CD4-positive, alpha-beta T cell treated with Interleukin-17A for 4 hours (primary cell): ENCODE measurements around the gene SH3GLB1.
"Not testable (repeated sequence)": the region's sequence is repeated elsewhere in the genome, so short reads cannot be mapped to it uniquely, and the experiment has no call there.

Source experiments
- DNase-seq: peaks from one replicate; pipeline ENCODE4 v3.0.0-alpha.2; 2020; ENCODE audit warnings: mixed read lengths

Gene SH3GLB1

GRCh38 chr1:86704458-86704971 is at the start of gene SH3GLB1:
TSS of gene SH3GLB1 (plus strand) at chr1:86704576. CDS start at chr1:86704900, 324 bp downstream.
- DNase-seq = peak; percentile 91

- DNase-seq = not testable (repeated sequence)
Observed at GRCh38 chr1:86658381-86658780, 46.0 kb upstream of the SH3GLB1 start.

GRCh38 chr1:86666368-86666767 is 38.0 kb upstream of the SH3GLB1 start:
- DNase-seq = no peak

GRCh38 chr1:86687595-86687994 is 16.8 kb upstream of the SH3GLB1 start:
- DNase-seq = no peak

GRCh38 chr1:86692641-86693040 is 11.7 kb upstream of the SH3GLB1 start:
- no peak for DNase-seq

- no peak for DNase-seq
Observed at GRCh38 chr1:86695400-86695799, 9.0 kb upstream of the SH3GLB1 start.

GRCh38 chr1:86696522-86696921 is 7.9 kb upstream of the SH3GLB1 start:
- no peak for DNase-seq

- no peak for DNase-seq
Observed at GRCh38 chr1:86699186-86699585, 5.2 kb upstream of the SH3GLB1 start.

GRCh38 chr1:86701731-86702130 is 2.6 kb upstream of the SH3GLB1 start:
- no peak for DNase-seq

GRCh38 chr1:86702954-86703494 is 1.4 kb upstream of the SH3GLB1 start:
- not testable (repeated sequence) for DNase-seq

GRCh38 chr1:86703696-86704457 is 499 bp upstream of the SH3GLB1 start:
- DNase-seq = no peak

GRCh38 chr1:86704972-86705664 is 742 bp downstream of the SH3GLB1 start:
- peak; percentile 45 for DNase-seq

- DNase-seq = peak; percentile 10
Observed at GRCh38 chr1:86705665-86705985, 1.2 kb downstream of the SH3GLB1 start.

GRCh38 chr1:86706018-86706635 is 1.8 kb downstream of the SH3GLB1 start:
- DNase-seq = no peak

- DNase-seq = no peak
Observed at GRCh38 chr1:86708920-86709319, 4.5 kb downstream of the SH3GLB1 start.

GRCh38 chr1:86712088-86712860 is 7.9 kb downstream of the SH3GLB1 start:
- no peak for DNase-seq

GRCh38 chr1:86713477-86713876 is 9.1 kb downstream of the SH3GLB1 start:
- DNase-seq = no peak

GRCh38 chr1:86714159-86714558 is 9.8 kb downstream of the SH3GLB1 start:
- no peak for DNase-seq

GRCh38 chr1:86714561-86715244 is 10.3 kb downstream of the SH3GLB1 start:
- peak; percentile 32 for DNase-seq

GRCh38 chr1:86718786-86719185 is 14.4 kb downstream of the SH3GLB1 start:
- no peak for DNase-seq

GRCh38 chr1:86731416-86731815 is 27.0 kb downstream of the SH3GLB1 start:
- DNase-seq = no peak

- no peak for DNase-seq
Observed at GRCh38 chr1:86733340-86733739, 29.0 kb downstream of the SH3GLB1 start.
